H9 (cell line): Measurements from ENCODE around the gene FOXI1. TPM values are rescaled to one million over a fixed set of nuclear protein-coding genes. Genes with fewer than 3 reads are reported as not detected.

ENCODE experiments used
- DNase-seq: peaks from one replicate; pipeline ENCODE4 v3.0.0-alpha.2; 2017
- H2AFZ ChIP-seq: one replicate; pipeline ENCODE4 v1.6.1; 2013; ENCODE audit warnings: mild to moderate bottlenecking, low read length, control low read depth, moderate library complexity
- H2AK5ac ChIP-seq: 2 replicates; pipeline ENCODE4 v1.6.1; 2013; ENCODE audit warnings: low read length, control low read depth, mixed read lengths; ENCODE audit not compliant: insufficient read length
- H2BK120ac ChIP-seq: one replicate; pipeline ENCODE4 v1.6.1; 2013; ENCODE audit warnings: low read depth, mild to moderate bottlenecking, low read length, control low read depth, inconsistent platforms; ENCODE audit not compliant: poor library complexity, severe bottlenecking
- H2BK12ac ChIP-seq: 2 replicates; pipeline ENCODE4 v1.6.1; 2013; ENCODE audit warnings: low read length, control low read depth, mixed read lengths, low read depth; ENCODE audit not compliant: insufficient read length
- H2BK15ac ChIP-seq: 2 replicates; pipeline ENCODE4 v1.6.1; 2013; ENCODE audit warnings: low read depth, low read length, control low read depth
- H2BK20ac ChIP-seq: one replicate; pipeline ENCODE4 v1.6.1; 2013; ENCODE audit warnings: low read depth, mild to moderate bottlenecking, low read length, control low read depth, inconsistent platforms; ENCODE audit not compliant: poor library complexity, severe bottlenecking
- H2BK5ac ChIP-seq: 2 replicates; pipeline ENCODE4 v1.6.1; 2013; ENCODE audit warnings: low read length, control low read depth, mixed read lengths; ENCODE audit not compliant: insufficient read length
- H3K14ac ChIP-seq: 2 replicates; pipeline ENCODE4 v1.6.1; 2013; ENCODE audit warnings: low read length, control low read depth; ENCODE audit not compliant: insufficient read depth
- H3K18ac ChIP-seq: 2 replicates; pipeline ENCODE4 v1.6.1; 2013; ENCODE audit warnings: low read depth, mild to moderate bottlenecking, mixed read lengths, low read length, control low read depth; ENCODE audit not compliant: insufficient read length
- H3K23ac ChIP-seq: 2 replicates; pipeline ENCODE4 v1.6.1; 2013; ENCODE audit warnings: low read length, control low read depth, mixed read lengths, low read depth; ENCODE audit not compliant: insufficient read length
- H3K23me2 ChIP-seq: 2 replicates; pipeline ENCODE4 v1.6.1; 2013; ENCODE audit warnings: low read depth, mild to moderate bottlenecking, mixed read lengths, low read length, control low read depth; ENCODE audit not compliant: insufficient read length, poor library complexity, severe bottlenecking
- H3K27ac ChIP-seq: 2 replicates; pipeline ENCODE4 v1.5.1; 2013; ENCODE audit warnings: low read length, control low read depth, mixed read lengths, low read depth; ENCODE audit not compliant: insufficient read length
- H3K27me3 ChIP-seq: 2 replicates; pipeline ENCODE4 v1.6.1; 2013; ENCODE audit warnings: low read length, control low read depth, inconsistent platforms; ENCODE audit not compliant: insufficient read depth
- H3K4ac ChIP-seq: 2 replicates; pipeline ENCODE4 v1.6.1; 2013; ENCODE audit warnings: low read depth, mild to moderate bottlenecking, control low read depth, inconsistent platforms, low read length, moderate library complexity
- H3K4me1 ChIP-seq: 2 replicates; pipeline ENCODE4 v1.6.1; 2013; ENCODE audit warnings: low read length, control low read depth, inconsistent platforms; ENCODE audit not compliant: insufficient read depth
- H3K4me2 ChIP-seq: 2 replicates; pipeline ENCODE4 v1.6.1; 2013; ENCODE audit warnings: low read length, control low read depth, mixed read lengths; ENCODE audit not compliant: insufficient read length, insufficient read depth
- H3K56ac ChIP-seq: 2 replicates; pipeline ENCODE4 v1.6.1; 2013; ENCODE audit warnings: low read depth, mild to moderate bottlenecking, mixed read lengths, low read length, control low read depth; ENCODE audit not compliant: insufficient read length
- H3K79me1 ChIP-seq: 2 replicates; pipeline ENCODE4 v1.6.1; 2013; ENCODE audit warnings: low read depth, mild to moderate bottlenecking, moderate library complexity, low read length, control low read depth, inconsistent platforms; ENCODE audit not compliant: insufficient read depth, poor library complexity, severe bottlenecking
- H3K79me2 ChIP-seq: 2 replicates; pipeline ENCODE4 v1.6.1; 2013; ENCODE audit warnings: low read length, control low read depth, inconsistent platforms; ENCODE audit not compliant: insufficient read depth
- H3K9ac ChIP-seq: 2 replicates; pipeline ENCODE4 v1.6.1; 2013; ENCODE audit warnings: low read length, control low read depth, mixed read lengths; ENCODE audit not compliant: insufficient read length; ENCODE audit errors: extremely low read depth
- H3K9me3 ChIP-seq: one replicate; pipeline ENCODE4 v1.6.1; 2013; ENCODE audit warnings: low read depth, low read length, inconsistent platforms; ENCODE audit not compliant: control insufficient read depth
- H3T11ph ChIP-seq: one replicate; pipeline ENCODE4 v1.6.1; 2013; ENCODE audit warnings: mild to moderate bottlenecking, low read length, control low read depth, inconsistent platforms
- H4K20me1 ChIP-seq: one replicate; pipeline ENCODE4 v1.6.1; 2013; ENCODE audit not compliant: control insufficient read depth, insufficient read length, insufficient read depth
- H4K5ac ChIP-seq: 2 replicates; pipeline ENCODE4 v1.6.1; 2013; ENCODE audit warnings: low read depth, mild to moderate bottlenecking, mixed read lengths, low read length, control low read depth; ENCODE audit not compliant: insufficient read length
- H4K8ac ChIP-seq: replicated peaks from 2 replicates; pipeline ENCODE4 v1.6.1; 2013; ENCODE audit warnings: low read length, control low read depth, mixed read lengths, low read depth; ENCODE audit not compliant: insufficient read length
- H4K91ac ChIP-seq: 2 replicates; pipeline ENCODE4 v1.6.1; 2013; ENCODE audit warnings: low read depth, mild to moderate bottlenecking, moderate library complexity, mixed read lengths, low read length, control low read depth; ENCODE audit not compliant: insufficient read length
- H3K27ac Mint-ChIP-seq, 3 experiments: 2 replicates in 2 of 3; 3 replicates in 1 of 3; pipeline ENCODE4 v1.8.0; 2020 to 2021; ENCODE audit warnings: mixed read lengths in 3 of 3, mild to moderate bottlenecking in 1 of 3, moderate library complexity in 1 of 3
- H3K27me3 Mint-ChIP-seq: 2 replicates; pipeline ENCODE4 v1.8.0; 2021; ENCODE audit warnings: low read depth, mild to moderate bottlenecking, moderate library complexity, mixed read lengths
- H3K36me3 Mint-ChIP-seq, 3 experiments: 2 replicates in 2 of 3; 3 replicates in 1 of 3; pipeline ENCODE4 v1.8.0; 2020 to 2021; ENCODE audit warnings: low read depth in 3 of 3, mixed read lengths in 3 of 3; ENCODE audit not compliant: insufficient read depth in 1 of 3
- H3K4me1 Mint-ChIP-seq, 2 experiments: 2 replicates each; pipeline ENCODE4 v1.8.0; 2020; ENCODE audit warnings: mixed read lengths in 2 of 2
- H3K4me3 Mint-ChIP-seq, 2 experiments: 2 replicates in 1 of 2; 3 replicates in 1 of 2; pipeline ENCODE4 v1.8.0; 2020 to 2021; ENCODE audit warnings: mild to moderate bottlenecking in 2 of 2, mixed read lengths in 2 of 2, moderate library complexity in 1 of 2
- H3K9me3 Mint-ChIP-seq, 2 experiments: 2 replicates in 1 of 2; 3 replicates in 1 of 2; pipeline ENCODE4 v1.8.0; 2020; ENCODE audit warnings: mild to moderate bottlenecking in 2 of 2, mixed read lengths in 2 of 2, moderate library complexity in 1 of 2
- WGBS: extraction: QIAGEN DNeasy Blood & Tissue Kit; methylation state at CpG from one replicate; pipeline ENCODE4 v1.1.7; 2013; ENCODE audit warnings: missing lambda C conversion rate, low lambda C conversion rate, mixed read lengths; ENCODE audit not compliant: insufficient read length; ENCODE audit errors: extremely low coverage; 5-methylcytosine and 5-hydroxymethylcytosine counted together
- total RNA-seq: library from RNA; stranded (reverse); gene quantifications from 2 replicates; pipeline ENCODE4 v1.2.1, GENCODE V29; 2021
- TF ChIP-seq, protein P1 (sequence below): fragments of 200-600 bp; sonication (generic); conservative IDR thresholded peaks from 3 replicates; pipeline ENCODE4 v1.8.0; 2021; ENCODE audit warnings: antibody characterized with exemption, mild to moderate bottlenecking

The FOXI1 gene
- total RNA-seq, 1 experiment from 2014 or later: not detected

DNA sequence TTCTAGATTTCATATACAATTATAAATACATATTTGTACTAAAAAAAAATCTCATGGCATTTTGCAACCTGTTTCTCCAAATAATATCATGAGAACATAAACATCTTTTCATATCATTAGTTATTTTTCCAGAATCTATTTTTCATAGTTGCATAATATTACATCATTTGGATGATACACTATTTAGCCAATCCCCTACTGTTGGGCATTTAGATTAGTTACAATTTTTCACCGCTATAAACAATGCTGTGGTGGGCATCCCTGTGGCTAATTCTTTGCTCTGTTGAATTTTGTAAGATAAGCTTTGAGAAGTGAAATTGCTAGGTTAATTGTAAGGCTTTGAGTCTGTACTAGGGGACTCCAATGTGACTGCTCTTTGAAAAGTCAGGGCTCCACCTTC lies 2.2 kb upstream of the FOXI1 start:
- Histone ChIP-seq H3K9ac (no peak overlapping the region), H3K4me2 (no peak overlapping the region), H4K8ac (no peak overlapping the region), H3K56ac (no peak overlapping the region), H2BK15ac (no peak overlapping the region), H3T11ph (no peak overlapping the region), H3K14ac (no peak overlapping the region), H3K27ac (no peak overlapping the region), H3K79me2 (no peaks in the 10 kb centered on the region), H3K23me2 (no peaks in the 10 kb centered on the region), H2AFZ (no peak overlapping the region), H3K4ac (no peak overlapping the region), H3K23ac (no peak overlapping the region), H3K9me3 (no peaks in the 10 kb centered on the region), H3K79me1 (no peaks in the 10 kb centered on the region), H2AK5ac (no peak overlapping the region), H2BK20ac (no peak overlapping the region), H3K27me3 (no peaks in the 10 kb centered on the region), H4K5ac (no peak overlapping the region), H3K4me1 (no peaks in the 10 kb centered on the region), H3K18ac (no peak overlapping the region), H2BK5ac (no peak overlapping the region), H2BK12ac (no peak overlapping the region), H4K91ac (no peak overlapping the region), H4K20me1 (no peaks in the 10 kb centered on the region), H2BK120ac (no peak overlapping the region)
- Mint-ChIP-seq H3K27me3 (peaks cover 65% of the 10 kb centered on the region), H3K36me3 (no peaks in the 10 kb centered on the region; a peak in 1 of 7 replicates), H3K27ac (no peak overlapping the region), H3K4me3 (no peak overlapping the region), H3K9me3 (peaks cover 3 to 7% of the 10 kb centered on the region in 2 experiments; a peak in 3 of 5 replicates), H3K4me1 (peaks cover 4 to 9% of the 10 kb centered on the region in 2 experiments)
- DNase-seq: no peak
- WGBS: no CpG with 5 or more reads among the region's 1 CpG
- TF ChIP-seq, protein P1, sequence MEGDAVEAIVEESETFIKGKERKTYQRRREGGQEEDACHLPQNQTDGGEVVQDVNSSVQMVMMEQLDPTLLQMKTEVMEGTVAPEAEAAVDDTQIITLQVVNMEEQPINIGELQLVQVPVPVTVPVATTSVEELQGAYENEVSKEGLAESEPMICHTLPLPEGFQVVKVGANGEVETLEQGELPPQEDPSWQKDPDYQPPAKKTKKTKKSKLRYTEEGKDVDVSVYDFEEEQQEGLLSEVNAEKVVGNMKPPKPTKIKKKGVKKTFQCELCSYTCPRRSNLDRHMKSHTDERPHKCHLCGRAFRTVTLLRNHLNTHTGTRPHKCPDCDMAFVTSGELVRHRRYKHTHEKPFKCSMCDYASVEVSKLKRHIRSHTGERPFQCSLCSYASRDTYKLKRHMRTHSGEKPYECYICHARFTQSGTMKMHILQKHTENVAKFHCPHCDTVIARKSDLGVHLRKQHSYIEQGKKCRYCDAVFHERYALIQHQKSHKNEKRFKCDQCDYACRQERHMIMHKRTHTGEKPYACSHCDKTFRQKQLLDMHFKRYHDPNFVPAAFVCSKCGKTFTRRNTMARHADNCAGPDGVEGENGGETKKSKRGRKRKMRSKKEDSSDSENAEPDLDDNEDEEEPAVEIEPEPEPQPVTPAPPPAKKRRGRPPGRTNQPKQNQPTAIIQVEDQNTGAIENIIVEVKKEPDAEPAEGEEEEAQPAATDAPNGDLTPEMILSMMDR: no peak
